Small intestine (tissue), 7 donors: ENCODE measurements around the gene FAM171A2. TPM values are rescaled to one million over a fixed set of nuclear protein-coding genes. Genes with fewer than 3 reads are reported as not detected.

Experiments used
- DNase-seq, 2 donors: peaks; one replicate each; pipeline versions ENCODE4 v3.0.0 to v3.0.0-alpha.2; 2013
- FAIRE-seq: peaks from 2 replicates; lab custom pipeline; 2012; peaks lifted over from hg19 to GRCh38; lab: Jason Lieb, UNC
- H3K27ac ChIP-seq, 3 donors: one replicate each; pipeline ENCODE4 v1.5.1; 2013; ENCODE audit warnings: low read length in 2 of 3, mild to moderate bottlenecking in 2 of 3, control low read depth in 1 of 3, inconsistent platforms in 1 of 3, low read depth in 1 of 3, moderate library complexity in 1 of 3
- H3K27me3 ChIP-seq, 3 donors: one replicate each; pipeline ENCODE4 v1.6.1; 2013; ENCODE audit warnings: low read length in 3 of 3, inconsistent platforms in 1 of 3; ENCODE audit not compliant: control insufficient read depth in 3 of 3, insufficient read depth in 3 of 3
- H3K36me3 ChIP-seq, 3 donors: one replicate each; pipeline ENCODE4 v1.6.1; 2013; ENCODE audit warnings: low read length in 3 of 3, inconsistent platforms in 1 of 3, low read depth in 1 of 3, mild to moderate bottlenecking in 1 of 3, moderate library complexity in 1 of 3; ENCODE audit not compliant: control insufficient read depth in 3 of 3, insufficient read depth in 2 of 3
- H3K4me1 ChIP-seq, 3 donors: one replicate each; pipeline ENCODE4 v1.6.1; 2013; ENCODE audit warnings: low read length in 2 of 3, inconsistent platforms in 1 of 3, low read depth in 1 of 3, mild to moderate bottlenecking in 1 of 3, moderate library complexity in 1 of 3; ENCODE audit not compliant: control insufficient read depth in 3 of 3, insufficient read depth in 2 of 3
- H3K4me3 ChIP-seq, 3 donors: one replicate each; pipeline ENCODE4 v1.5.1; 2013; ENCODE audit warnings: low read length in 3 of 3, control low read depth in 1 of 3, inconsistent platforms in 1 of 3, low read depth in 1 of 3, mild to moderate bottlenecking in 1 of 3, moderate library complexity in 1 of 3
- H3K9me3 ChIP-seq, 2 donors: one replicate each; pipeline ENCODE4 v1.6.1; 2013; ENCODE audit warnings: low read depth in 1 of 2, low read length in 1 of 2; ENCODE audit not compliant: control insufficient read depth in 2 of 2, insufficient read depth in 1 of 2
- WGBS, 3 donors: extraction: QIAGEN DNeasy Blood & Tissue Kit; methylation state at CpG; one replicate each; pipeline ENCODE4 v1.1.7; 2013; 5-methylcytosine and 5-hydroxymethylcytosine counted together
- polyA plus RNA-seq, 4 donors: library from polyadenylated mRNA; stranded (reverse) in 3 of 4; unstranded in 1 of 4; fragments of 200-250 nt in 3 of 4; fragments of 120-200 nt in 1 of 4; gene quantifications; one replicate each; pipeline versions ENCODE4 v1.2.1 to v1.2.3, GENCODE V29; 2013
- donor health status: healthy with polysubstance abuse.
- donor health status: control.
- donor health status: control.
- donor health status: Bipolar disorder and iron deficiency.
- donor health status: healthy.

FAM171A2 gene
- polyA plus RNA-seq, 4 donors, result 0.87 to 3.1 TPM; not detected in 2

GRCh38 chr17:44327715-44328449 is 35.8 kb downstream of the FAM171A2 start:
- Histone ChIP-seq H3K4me1 (peaks cover 0 to 5% (median 4%) of the 10 kb centered on the region in 3 donors), H3K27ac (no peak overlapping the region), H3K27me3 (no peaks in the 10 kb centered on the region), H3K4me3 (no peak overlapping the region), H3K9me3 (no peaks in the 10 kb centered on the region), H3K36me3 (no peaks in the 10 kb centered on the region)
- FAIRE-seq, result no peak
- 51 to 73% (median 58%) methylated on average over 7 of the region's 7 CpGs for WGBS, 3 donors
- DNase-seq, result no peak

GRCh38 chr17:44326861-44327444 is 36.7 kb downstream of the FAM171A2 start:
- Histone ChIP-seq H3K9me3 (no peaks in the 10 kb centered on the region), H3K27ac (peak overlapping the region in 2 of 3 donors; percentile 25 to 52), H3K4me1 (peaks cover 0 to 5% (median 4%) of the 10 kb centered on the region in 3 donors), H3K27me3 (no peaks in the 10 kb centered on the region), H3K36me3 (peaks cover 0 to 8% (median 0%) of the 10 kb centered on the region in 3 donors), H3K4me3 (peak overlapping the region in 2 of 3 donors; percentile 20 to 86)
- FAIRE-seq, result no peak
- WGBS, 3 donors, result 20 to 24% (median 23%) methylated on average over 31 of the region's 31 CpGs
- peak; percentile 97 to 98 for DNase-seq

GRCh38 chr17:44324571-44325275 is 38.9 kb downstream of the FAM171A2 start, which contains the start of gene SLC25A39:
Gene SLC25A39, minus strand, starts transcription at chr17:44324823. Its CDS starts 1,261 bp downstream, at chr17:44323562.
- Histone ChIP-seq H3K36me3 (peaks cover 4 to 30% (median 7%) of the 10 kb centered on the region in 3 donors), H3K9me3 (no peaks in the 10 kb centered on the region), H3K4me1 (peaks cover 0 to 5% (median 4%) of the 10 kb centered on the region in 3 donors), H3K4me3 (peak within 1 kb of the TSS; percentile 86 to 93 (median 92)), H3K27ac (peak within 1 kb of the TSS; percentile 86 to 98 (median 95)), H3K27me3 (no peaks in the 10 kb centered on the region)
- WGBS, 3 donors, result 0 to 1% (median 0%) methylated on average over 64 to 85 of the region's 85 CpGs
- FAIRE-seq, result no peak
- DNase-seq, result peak; percentile 94 to 98

- no peak for FAIRE-seq
- H3K36me3 ChIP-seq, result peaks cover 4 to 36% (median 11%) of the 10 kb centered on the region in 3 donors
- no peaks in the 10 kb centered on the region for H3K9me3 ChIP-seq
- peak in 1 of 2 donors; percentile 38 for DNase-seq
- peak overlapping the region; percentile 51 to 80 (median 75) for H3K27ac ChIP-seq
- H3K4me1 ChIP-seq, result peaks cover 0 to 5% (median 4%) of the 10 kb centered on the region in 3 donors
- peak overlapping the region; percentile 86 to 93 (median 92) for H3K4me3 ChIP-seq
- 1 to 2% (median 2%) methylated on average over 22 to 38 of the region's 38 CpGs for WGBS, 3 donors
- H3K27me3 ChIP-seq, result no peaks in the 10 kb centered on the region
Observed at GRCh38 chr17:44324092-44324570, 39.5 kb downstream of the FAM171A2 start.

- no peaks in the 10 kb centered on the region for H3K27me3 ChIP-seq
- no peak for FAIRE-seq
- H3K36me3 ChIP-seq, result peaks cover 4 to 41% (median 11%) of the 10 kb centered on the region in 3 donors
- H3K4me1 ChIP-seq, result peaks cover 0 to 5% (median 4%) of the 10 kb centered on the region in 3 donors
- H3K9me3 ChIP-seq, result no peaks in the 10 kb centered on the region
- no peak for DNase-seq
- peak overlapping the region; percentile 86 to 93 (median 92) for H3K4me3 ChIP-seq
- H3K27ac ChIP-seq, result peak overlapping the region in 2 of 3 donors; percentile 75 to 80
- 50 to 58% (median 55%) methylated on average over 26 to 27 of the region's 27 CpGs for WGBS, 3 donors
Observed at GRCh38 chr17:44323359-44324091, 40.1 kb downstream of the FAM171A2 start.

GRCh38 chr17:44322236-44322895 is 41.3 kb downstream of the FAM171A2 start:
- H3K27ac ChIP-seq, result no peak overlapping the region
- no peak for FAIRE-seq

GRCh38 chr17:44321246-44322120 is 42.2 kb downstream of the FAM171A2 start:
- Histone ChIP-seq H3K27ac (no peak overlapping the region), H3K4me3 (no peak overlapping the region), H3K9me3 (no peaks in the 10 kb centered on the region), H3K36me3 (peaks cover 4 to 45% (median 11%) of the 10 kb centered on the region in 3 donors), H3K27me3 (peaks cover 0 to 16% (median 6%) of the 10 kb centered on the region in 3 donors), H3K4me1 (peaks cover 0 to 5% (median 0%) of the 10 kb centered on the region in 3 donors)
- DNase-seq (no peak), FAIRE-seq (no peak)
- WGBS, 3 donors, result 87 to 92% (median 91%) methylated on average over 18 to 21 of the region's 21 CpGs

More at GRCh38 chr17:44322236-44322895, 41.3 kb downstream of the FAM171A2 start:
- Histone ChIP-seq H3K4me3 (no peak overlapping the region), H3K36me3 (peaks cover 4 to 45% (median 11%) of the 10 kb centered on the region in 3 donors), H3K9me3 (no peaks in the 10 kb centered on the region), H3K27me3 (peaks cover 0 to 8% (median 0%) of the 10 kb centered on the region in 3 donors), H3K4me1 (peaks cover 0 to 5% (median 4%) of the 10 kb centered on the region in 3 donors)
- 94 to 96% (median 95%) methylated on average over 11 of the region's 11 CpGs for WGBS, 3 donors
- no peak for DNase-seq
